Measurements from ENCODE around the gene NYNRIN. TPM values are rescaled to one million over a fixed set of nuclear protein-coding genes. Genes with fewer than 3 reads are reported as not detected.

The NYNRIN gene
- total RNA-seq, 1 experiment from 2014 or later, result 18.7 TPM

DNA sequence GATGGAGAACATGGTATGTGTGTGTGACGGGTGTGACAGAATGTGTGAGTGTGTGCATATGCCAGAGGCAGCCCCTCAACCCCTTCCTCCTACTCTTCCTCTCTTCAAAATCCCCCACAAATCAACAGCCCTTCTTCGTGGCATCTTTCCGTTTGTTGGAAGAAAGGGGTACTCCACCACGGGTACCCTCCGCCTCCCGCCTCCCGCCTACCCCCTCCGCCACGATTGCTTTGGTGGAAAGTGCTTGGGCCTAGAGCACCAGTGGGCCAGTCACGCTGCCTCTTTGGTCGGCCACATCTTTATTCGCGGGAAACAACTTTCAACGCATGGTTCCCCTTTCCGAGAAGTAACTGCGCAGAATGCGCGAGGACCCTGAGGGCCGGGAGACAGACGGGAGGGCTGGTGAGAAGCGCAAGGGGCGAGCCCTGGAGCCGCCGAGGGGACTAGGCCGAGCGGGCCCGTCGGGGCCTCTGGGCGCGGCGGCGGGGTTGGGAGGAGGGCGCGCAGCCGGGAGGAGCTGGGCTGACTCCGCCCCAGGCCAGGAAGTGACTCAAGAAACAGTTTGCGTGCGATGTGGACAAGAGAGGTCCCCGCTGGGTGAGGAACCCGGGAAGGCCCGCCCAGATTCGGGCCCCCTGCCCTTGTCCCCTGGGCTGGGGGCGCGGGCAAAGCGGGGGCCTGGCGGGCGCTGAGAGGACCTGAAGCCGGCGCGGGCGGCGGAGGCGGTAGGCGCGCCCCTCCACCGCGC is 30.8 kb downstream of the NYNRIN start, which contains the start of the genes CBLN3 and KHNYN:
Gene CBLN3, minus strand, starts transcription at position 274 of the 748 bp plus-strand sequence. CDS start 614 bp downstream, outside the sequence.
Gene KHNYN, plus strand, starts transcription at position 560 of the 748 bp plus-strand sequence. CDS start 777 bp downstream, outside the sequence.
- Histone ChIP-seq H4K8ac (replicated peaks; ENCODE audit: insufficient read length, low read depth, low read length) (no peak within 1 kb of the TSS), H3K9ac (ENCODE audit: extremely low read depth, insufficient read length, low read length) (no peak within 1 kb of the TSS), H2AFZ (ENCODE audit: low read length) (no peak within 1 kb of the TSS), H3K23ac (ENCODE audit: insufficient read length, low read depth, low read length) (no peak within 1 kb of the TSS), H2AK5ac (ENCODE audit: insufficient read length, low read length) (no peak within 1 kb of the TSS), H3K14ac (ENCODE audit: insufficient read depth, low read length) (peak within 1 kb of the TSS; percentile 27), H3K79me2 (ENCODE audit: insufficient read depth, low read length) (no peaks in the 10 kb centered on the region), H3T11ph (ENCODE audit: low read length) (no peak within 1 kb of the TSS), H3K27ac (ENCODE audit: insufficient read length, low read depth, low read length) (no peak within 1 kb of the TSS), H3K56ac (ENCODE audit: insufficient read length, low read depth, low read length) (no peak within 1 kb of the TSS), H3K4me2 (ENCODE audit: insufficient read depth, insufficient read length, low read length) (peak within 1 kb of the TSS; percentile 98), H2BK5ac (ENCODE audit: insufficient read length, low read length) (no peak within 1 kb of the TSS), H2BK15ac (ENCODE audit: low read depth, low read length) (no peak within 1 kb of the TSS), H3K4ac (ENCODE audit: low read depth, low read length) (no peak within 1 kb of the TSS), H3K79me1 (ENCODE audit: insufficient read depth, low read depth, low read length, poor library complexity, severe bottlenecking) (no peaks in the 10 kb centered on the region), H3K4me1 (ENCODE audit: insufficient read depth, low read length) (peaks cover 3% of the 10 kb centered on the region; the same call in 1 of the 2 replicates), H2BK12ac (ENCODE audit: insufficient read length, low read depth, low read length) (no peak within 1 kb of the TSS), H3K9me3 (ENCODE audit: control insufficient read depth, low read depth, low read length) (no peaks in the 10 kb centered on the region), H2BK120ac (ENCODE audit: low read depth, low read length, poor library complexity, severe bottlenecking) (no peak within 1 kb of the TSS), H3K18ac (ENCODE audit: insufficient read length, low read depth, low read length) (no peak within 1 kb of the TSS), H4K5ac (ENCODE audit: insufficient read length, low read depth, low read length) (no peak within 1 kb of the TSS), H2BK20ac (ENCODE audit: low read depth, low read length, poor library complexity, severe bottlenecking) (no peak within 1 kb of the TSS), H3K23me2 (ENCODE audit: insufficient read length, low read depth, low read length, poor library complexity, severe bottlenecking) (peaks cover 7% of the 10 kb centered on the region), H3K27me3 (ENCODE audit: insufficient read depth, low read length) (no peaks in the 10 kb centered on the region), H4K20me1 (ENCODE audit: control insufficient read depth, insufficient read depth, insufficient read length) (peaks cover 2% of the 10 kb centered on the region), H4K91ac (ENCODE audit: insufficient read length, low read depth, low read length) (no peak within 1 kb of the TSS)
- TF ChIP-seq, protein P1, sequence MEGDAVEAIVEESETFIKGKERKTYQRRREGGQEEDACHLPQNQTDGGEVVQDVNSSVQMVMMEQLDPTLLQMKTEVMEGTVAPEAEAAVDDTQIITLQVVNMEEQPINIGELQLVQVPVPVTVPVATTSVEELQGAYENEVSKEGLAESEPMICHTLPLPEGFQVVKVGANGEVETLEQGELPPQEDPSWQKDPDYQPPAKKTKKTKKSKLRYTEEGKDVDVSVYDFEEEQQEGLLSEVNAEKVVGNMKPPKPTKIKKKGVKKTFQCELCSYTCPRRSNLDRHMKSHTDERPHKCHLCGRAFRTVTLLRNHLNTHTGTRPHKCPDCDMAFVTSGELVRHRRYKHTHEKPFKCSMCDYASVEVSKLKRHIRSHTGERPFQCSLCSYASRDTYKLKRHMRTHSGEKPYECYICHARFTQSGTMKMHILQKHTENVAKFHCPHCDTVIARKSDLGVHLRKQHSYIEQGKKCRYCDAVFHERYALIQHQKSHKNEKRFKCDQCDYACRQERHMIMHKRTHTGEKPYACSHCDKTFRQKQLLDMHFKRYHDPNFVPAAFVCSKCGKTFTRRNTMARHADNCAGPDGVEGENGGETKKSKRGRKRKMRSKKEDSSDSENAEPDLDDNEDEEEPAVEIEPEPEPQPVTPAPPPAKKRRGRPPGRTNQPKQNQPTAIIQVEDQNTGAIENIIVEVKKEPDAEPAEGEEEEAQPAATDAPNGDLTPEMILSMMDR (conservative IDR thresholded peaks at IDR 0.05), result no peak
- Mint-ChIP-seq H3K9me3 (no peaks in the 10 kb centered on the region), H3K27me3 (ENCODE audit: low read depth) (peaks cover 8% of the 10 kb centered on the region), H3K27ac (peak within 1 kb of the TSS; percentile 48 to 90 (median 89); a peak in 4 of 7 replicates), H3K4me1 (peaks cover 29 to 30% of the 10 kb centered on the region in 2 experiments), H3K4me3 (peak within 1 kb of the TSS; percentile 75 to 85), H3K36me3 (ENCODE audit: insufficient read depth in 1 of 3, low read depth in 3 of 3) (peaks cover 0 to 21% (median 16%) of the 10 kb centered on the region in 3 experiments; a peak in 5 of 7 replicates)
- no CpG with 5 or more reads among the region's 57 CpGs for WGBS (ENCODE audit: extremely low coverage, insufficient read length, low lambda C conversion rate)
- peak; percentile 89 for DNase-seq
